Spleen (tissue), 11 donors: Measurements from ENCODE around the gene CASP6. TPM values are rescaled to one million over a fixed set of nuclear protein-coding genes. Genes with fewer than 3 reads are reported as not detected.
"Not testable (repeated sequence)": the region's sequence is repeated elsewhere in the genome, so short reads cannot be mapped to it uniquely, and the experiment has no call there.

Experiments
- DNase-seq: peaks from one replicate; pipeline ENCODE4 v3.0.0-alpha.2; 2020
- H3K27ac ChIP-seq, 8 donors: fragments of 200-600 bp; sonication (generic) in 7 of 8; 1 replicate in 4 of 8; 2 replicates in 4 of 8; pipeline versions ENCODE4 v1.5.0 to v1.8.0; 2016 to 2021; ENCODE audit warnings: inconsistent platforms in 4 of 8, mild to moderate bottlenecking in 4 of 8, moderate library complexity in 1 of 8
- H3K27me3 ChIP-seq, 7 donors: fragments of 200-600 bp; sonication (generic) in 6 of 7; replicated peaks in 1 of 7; 1 replicate in 4 of 7; 2 replicates in 3 of 7; pipeline versions ENCODE4 v1.5.0 to v1.8.0; 2016 to 2021; ENCODE audit warnings: inconsistent platforms in 3 of 7, mild to moderate bottlenecking in 1 of 7
- H3K36me3 ChIP-seq, 6 donors: fragments of 200-600 bp; sonication (generic) in 5 of 6; 1 replicate in 4 of 6; 2 replicates in 2 of 6; pipeline versions ENCODE4 v1.5.0 to v1.8.0; 2016 to 2021; ENCODE audit warnings: inconsistent platforms in 2 of 6
- H3K4me1 ChIP-seq, 6 donors: fragments of 200-600 bp; sonication (generic) in 5 of 6; 1 replicate in 3 of 6; 2 replicates in 3 of 6; pipeline versions ENCODE4 v1.5.0 to v1.8.0; 2016 to 2021; ENCODE audit warnings: inconsistent platforms in 3 of 6
- H3K4me3 ChIP-seq, 8 donors: fragments of 200-600 bp; sonication (generic) in 7 of 8; 1 replicate in 4 of 8; 2 replicates in 4 of 8; pipeline versions ENCODE4 v1.5.0 to v1.8.0; 2016 to 2021; ENCODE audit warnings: inconsistent platforms in 4 of 8, mild to moderate bottlenecking in 4 of 8, moderate library complexity in 2 of 8
- H3K9me3 ChIP-seq, 8 donors: fragments of 200-600 bp; sonication (generic) in 7 of 8; 1 replicate in 4 of 8; 2 replicates in 4 of 8; pipeline versions ENCODE4 v1.5.0 to v1.8.0; 2016 to 2021; ENCODE audit warnings: inconsistent platforms in 4 of 8
- CTCF ChIP-seq, 11 experiments: fragments of 200-600 bp in 7 of 11; fragments of 450-650 bp in 4 of 11; sonication (generic) in 4 of 11; IDR thresholded peaks in 8 of 11; conservative IDR thresholded peaks in 3 of 11; 1 replicate in 7 of 11; 2 replicates in 4 of 11; pipeline versions ENCODE4 v1.4.0 to v1.8.0; 2016 to 2021; ENCODE audit warnings: antibody characterized with exemption in 11 of 11, inconsistent platforms in 4 of 11, mild to moderate bottlenecking in 1 of 11
- POLR2A ChIP-seq, 3 donors: fragments of 450-650 bp; IDR thresholded peaks; one replicate each; pipeline ENCODE4 v1.5.1; 2017; ENCODE audit warnings: antibody characterized with exemption in 3 of 3, mild to moderate bottlenecking in 1 of 3
- POLR2AphosphoS5 ChIP-seq, 3 donors: sonication (generic); formaldehyde crosslinking; IDR thresholded peaks; one replicate each; pipeline ENCODE4 v1.5.1; 2017; ENCODE audit warnings: antibody characterized with exemption in 3 of 3
- WGBS, 5 donors: extraction: QIAGEN DNeasy Blood & Tissue Kit in 3 of 5; methylation state at CpG; one replicate each; pipeline versions ENCODE4 v1.1.5 to v1.1.7; 2013 to 2018; 5-methylcytosine and 5-hydroxymethylcytosine counted together
- intact Hi-C: fragments of 100-400 bp; cut with DNase I; formaldehyde crosslinking; loops from one replicate; pipeline ENCODE4 v1.15.0; 2023; ENCODE audit warnings: low total_unique reads
- polyA plus RNA-seq, 3 donors: library from polyadenylated mRNA; stranded (reverse); fragments of 200-250 nt; gene quantifications; one replicate each; pipeline ENCODE4 v1.2.1, GENCODE V29; 2013
- total RNA-seq, 7 donors: library from RNA; depleted of rRNA in 3 of 7; stranded (reverse); fragments of >200 nt in 3 of 7; fragmentation: NEBNext Ultra II Directional in 4 of 7; extraction: Animal tissue kit (Norgen Biotek cat#: 25700) in 4 of 7; gene quantifications; one replicate each; pipeline versions ENCODE4 v1.1.0 to v1.2.1, GENCODE V29; 2016 to 2021
- donor health status: healthy with polysubstance abuse.
- donor health status: DM: no; HTN: no; CAD: no; lungs with moderate emphysema.
- donor health status: DM: no; HTN: no; CAD: no.
- donor health status: Bipolar disorder and iron deficiency.
- donor health status: healthy.
- donor health status: DM: no; HTN: no; CAD: no.
- donor health status: DM: yes; HTN: yes; CAD: no.

The CASP6 gene
- total and polyA plus RNA-seq, 10 donors: 7.7 to 34.5 (median 14.6) TPM

- 92 to 98% (median 94%) methylated on average over 2 of the region's 2 CpGs for WGBS, 5 donors
- no peak overlapping the region for H3K4me3 ChIP-seq
- TF ChIP-seq CTCF (IDR thresholded peaks at IDR 0.05 in 8 of 11, conservative IDR thresholded peaks at IDR 0.05 in 3 of 11) (no peak), POLR2A (IDR thresholded peaks at IDR 0.05) (no peak), POLR2AphosphoS5 (IDR thresholded peaks at IDR 0.05) (no peak)
Measured at GRCh38 chr4:109682875-109683274, 20.4 kb downstream of the CASP6 start.

GRCh38 chr4:109678925-109679324 is 24.3 kb downstream of the CASP6 start:
- H3K36me3 ChIP-seq: peaks cover 0 to 20% (median 3%) of the 10 kb centered on the region in 6 donors
- H3K27ac ChIP-seq, intact Hi-C loops: not testable (repeated sequence)

More at GRCh38 chr4:109682875-109683274, 20.4 kb downstream of the CASP6 start:
- Histone ChIP-seq H3K4me1 (no peaks in the 10 kb centered on the region), H3K36me3 (peaks cover 0 to 59% (median 11%) of the 10 kb centered on the region in 6 donors), H3K9me3 (peaks cover 0 to 9% (median 0%) of the 10 kb centered on the region in 8 donors), H3K27ac (no peak overlapping the region), H3K27me3 (no peaks in the 10 kb centered on the region)
- DNase-seq: no peak
- intact Hi-C loops: no loop called here

GRCh38 chr4:109678472-109678871 is 24.8 kb downstream of the CASP6 start:
- H3K9me3 ChIP-seq, H3K27me3 ChIP-seq, H3K4me3 ChIP-seq, intact Hi-C loops, DNase-seq, H3K27ac ChIP-seq, H3K4me1 ChIP-seq: not testable (repeated sequence)
- H3K36me3 ChIP-seq: peaks cover 0 to 19% (median 3%) of the 10 kb centered on the region in 6 donors
- 93 to 97% (median 96%) methylated on average over 9 to 28 of the region's 28 CpGs for WGBS, 5 donors

More at GRCh38 chr4:109678925-109679324, 24.3 kb downstream of the CASP6 start:
- not testable (repeated sequence) for H3K4me1 ChIP-seq, DNase-seq, H3K9me3 ChIP-seq, H3K4me3 ChIP-seq, H3K27me3 ChIP-seq
- 95 to 99% (median 96%) methylated on average over 5 to 14 of the region's 14 CpGs for WGBS, 5 donors

- no peaks in the 10 kb centered on the region for H3K4me1 ChIP-seq
- TF ChIP-seq CTCF (IDR thresholded peaks at IDR 0.05 in 8 of 11, conservative IDR thresholded peaks at IDR 0.05 in 3 of 11) (no peak), POLR2AphosphoS5 (IDR thresholded peaks at IDR 0.05) (no peak), POLR2A (IDR thresholded peaks at IDR 0.05) (no peak)
- DNase-seq: no peak
- WGBS, 5 donors: 89 to 100% (median 96%) methylated on average over 1 of the region's 1 CpG
- peaks cover 0 to 19% (median 3%) of the 10 kb centered on the region in 6 donors for H3K36me3 ChIP-seq
- H3K9me3 ChIP-seq: peaks cover 0 to 9% (median 0%) of the 10 kb centered on the region in 8 donors
- intact Hi-C loops: no loop called here
- no peak overlapping the region for H3K27ac ChIP-seq
- no peaks in the 10 kb centered on the region for H3K27me3 ChIP-seq
- H3K4me3 ChIP-seq: no peak overlapping the region
Measured at GRCh38 chr4:109676886-109677285, 26.4 kb downstream of the CASP6 start.

GRCh38 chr4:109675843-109676242 is 27.4 kb downstream of the CASP6 start:
- H3K9me3 ChIP-seq: peaks cover 0 to 18% (median 8%) of the 10 kb centered on the region in 8 donors
- peaks cover 0 to 15% (median 0%) of the 10 kb centered on the region in 6 donors for H3K36me3 ChIP-seq
- TF ChIP-seq POLR2A (IDR thresholded peaks at IDR 0.05) (no peak), CTCF (IDR thresholded peaks at IDR 0.05 in 8 of 11, conservative IDR thresholded peaks at IDR 0.05 in 3 of 11) (no peak), POLR2AphosphoS5 (IDR thresholded peaks at IDR 0.05) (no peak)
- H3K4me3 ChIP-seq: no peak overlapping the region
- DNase-seq: no peak
- intact Hi-C loops: no loop called here
- no peaks in the 10 kb centered on the region for H3K4me1 ChIP-seq
- H3K27ac ChIP-seq: no peak overlapping the region
- 86 to 93% (median 93%) methylated on average over 1 of the region's 1 CpG for WGBS, 5 donors
- H3K27me3 ChIP-seq: no peaks in the 10 kb centered on the region
